Ishikawa (cell line): ENCODE measurements around the gene DCP1B.

Experiments
- CREB1 ChIP-seq: IDR thresholded peaks from 2 replicates; pipeline ENCODE4 v1.6.1; 2012; ENCODE audit warnings: low read depth
- EGR1 ChIP-seq: IDR thresholded peaks from 2 replicates; pipeline ENCODE4 v1.6.1; 2012
- EP300 ChIP-seq: IDR thresholded peaks from 2 replicates; pipeline ENCODE4 v1.6.1; 2012; ENCODE audit warnings: borderline replicate concordance
- FOXM1 ChIP-seq: IDR thresholded peaks from 2 replicates; pipeline ENCODE4 v1.6.1; 2012; ENCODE audit warnings: low read depth, borderline replicate concordance
- RAD21 ChIP-seq: IDR thresholded peaks from 2 replicates; pipeline ENCODE4 v1.6.1; 2012; ENCODE audit warnings: low read depth
- TAF1 ChIP-seq: IDR thresholded peaks from 2 replicates; pipeline ENCODE4 v1.6.1; 2012; ENCODE audit warnings: low read depth, mild to moderate bottlenecking
- TCF12 ChIP-seq: IDR thresholded peaks from 2 replicates; pipeline ENCODE4 v1.6.1; 2012; ENCODE audit warnings: low read depth
- TEAD4 ChIP-seq: IDR thresholded peaks from 2 replicates; pipeline ENCODE4 v1.6.1; 2012
- YY1 ChIP-seq: IDR thresholded peaks from 2 replicates; pipeline ENCODE4 v1.6.1; 2012; ENCODE audit warnings: low read depth
- ZBTB7A ChIP-seq: IDR thresholded peaks from 2 replicates; pipeline ENCODE4 v1.6.1; 2012; ENCODE audit warnings: low read depth

DNA sequence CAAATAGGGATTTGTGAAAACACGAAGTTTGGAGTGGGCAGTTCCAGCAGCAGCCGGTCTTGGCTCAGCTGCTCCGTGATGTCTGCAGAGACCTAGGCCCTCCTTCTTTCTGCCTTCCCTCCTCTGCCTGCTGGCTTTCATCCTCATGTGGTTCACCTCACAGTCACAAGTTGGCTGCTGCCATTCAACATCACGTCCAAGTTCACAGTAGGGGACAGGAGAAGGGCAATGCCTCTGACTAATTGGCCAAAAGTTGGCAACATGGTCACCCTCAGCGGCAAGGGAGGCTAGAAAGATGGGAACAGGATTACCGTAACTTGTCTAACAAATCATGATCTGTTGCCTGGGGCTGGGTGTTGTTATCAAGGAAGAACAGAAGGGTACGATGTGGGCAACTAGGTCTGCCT lies 78.0 kb downstream of the DCP1B start:
- TF ChIP-seq TEAD4 = no peak
- no peak for TF ChIP-seq TAF1
- no peak for TF ChIP-seq CREB1
- no peak for TF ChIP-seq ZBTB7A
- TF ChIP-seq EP300 = no peak
- TF ChIP-seq RAD21 = no peak
- TF ChIP-seq EGR1 = no peak
- no peak for TF ChIP-seq YY1
- no peak for TF ChIP-seq FOXM1
- no peak for TF ChIP-seq TCF12
